GM23248 (cell line): ENCODE measurements around the gene NDNF. TPM values are rescaled to one million over a fixed set of nuclear protein-coding genes. Genes with fewer than 3 reads are reported as not detected.

Experiments used
- DNase-seq: peaks from one replicate; pipeline ENCODE4 v3.0.0-alpha.2; 2015
- H2AFZ ChIP-seq: fragments of 200-600 bp; sonication (generic); 2 replicates; pipeline ENCODE4 v1.6.1; 2016; ENCODE audit warnings: antibody characterized with exemption
- H3F3A ChIP-seq: fragments of 200-600 bp; sonication (generic); 2 replicates; pipeline ENCODE4 v1.6.1; 2016; ENCODE audit warnings: mild to moderate bottlenecking, antibody characterized with exemption, mixed run types; ENCODE audit not compliant: insufficient read depth
- H3K27ac ChIP-seq: fragments of 200-600 bp; sonication (generic); 2 replicates; pipeline ENCODE4 v1.5.1; 2016; ENCODE audit warnings: mild to moderate bottlenecking
- H3K27me3 ChIP-seq: fragments of 200-600 bp; sonication (generic); replicated peaks from 2 replicates; pipeline ENCODE4 v1.6.1; 2016; ENCODE audit warnings: mild to moderate bottlenecking; ENCODE audit not compliant: insufficient read depth
- H3K36me3 ChIP-seq: fragments of 200-600 bp; sonication (generic); 2 replicates; pipeline ENCODE4 v1.6.1; 2016; ENCODE audit warnings: low read depth, mild to moderate bottlenecking
- H3K4me1 ChIP-seq: fragments of 200-600 bp; sonication (generic); 2 replicates; pipeline ENCODE4 v1.6.1; 2016; ENCODE audit warnings: mild to moderate bottlenecking; ENCODE audit not compliant: insufficient read depth
- H3K4me2 ChIP-seq: fragments of 200-600 bp; sonication (generic); one replicate; pipeline ENCODE4 v1.6.1; 2016; ENCODE audit warnings: mild to moderate bottlenecking; ENCODE audit not compliant: unreplicated experiment
- H3K4me3 ChIP-seq: fragments of 200-600 bp; sonication (generic); 2 replicates; pipeline ENCODE4 v1.5.1; 2016; ENCODE audit warnings: mild to moderate bottlenecking
- H3K79me2 ChIP-seq: fragments of 200-600 bp; sonication (generic); 2 replicates; pipeline ENCODE4 v1.6.1; 2016; ENCODE audit warnings: mild to moderate bottlenecking; ENCODE audit not compliant: insufficient read depth
- H3K9ac ChIP-seq: fragments of 200-600 bp; sonication (generic); 2 replicates; pipeline ENCODE4 v1.6.1; 2016; ENCODE audit warnings: mild to moderate bottlenecking
- H3K9me2 ChIP-seq: fragments of 200-600 bp; sonication (generic); 2 replicates; pipeline ENCODE4 v1.6.1; 2016; ENCODE audit warnings: mixed run types, mild to moderate bottlenecking, moderate library complexity; ENCODE audit not compliant: insufficient read depth
- H3K9me3 ChIP-seq: fragments of 200-600 bp; sonication (generic); one replicate; pipeline ENCODE4 v1.6.1; 2017; ENCODE audit warnings: low read depth
- H4K20me1 ChIP-seq: fragments of 200-600 bp; sonication (generic); 2 replicates; pipeline ENCODE4 v1.6.0; 2016; ENCODE audit not compliant: insufficient read depth
- EZH2 ChIP-seq: fragments of 200-600 bp; sonication (generic); IDR thresholded peaks from 2 replicates; pipeline ENCODE4 v1.6.1; 2018; ENCODE audit warnings: antibody characterized with exemption, mild to moderate bottlenecking; ENCODE audit not compliant: insufficient read depth, poor library complexity, severe bottlenecking
- EZH2phosphoT487 ChIP-seq: fragments of 200-600 bp; sonication (generic); IDR thresholded peaks from 2 replicates; pipeline ENCODE4 v1.6.1; 2018; ENCODE audit warnings: antibody characterized with exemption, moderate library complexity, mild to moderate bottlenecking, low read depth; ENCODE audit not compliant: insufficient read depth
- WGBS, 2 experiments: methylation state at CpG; one replicate each; pipeline ENCODE4 v1.1.6; 2015 to 2017; ENCODE audit warnings: low lambda C conversion rate in 2 of 2, low coverage in 1 of 2; ENCODE audit errors: missing lambda C conversion rate in 2 of 2; 5-methylcytosine and 5-hydroxymethylcytosine counted together
- in situ Hi-C: fragments of 300-500 bp; cut with MboI; formaldehyde crosslinking; loops from 2 replicates; pipeline ENCODE4 v1.15.0; 2020
- polyA plus RNA-seq: library from polyadenylated mRNA; unstranded; fragments of >200 nt; fragmentation: Nextera tagmentation; extraction: Ambion mirVana; gene quantifications from 2 replicates; pipeline ENCODE4 v1.2.1, GENCODE V29; 2016
- total RNA-seq: library from RNA; depleted of rRNA; stranded (reverse); fragments of >200 nt; shearing (Covaris generic); gene quantifications from 2 replicates; pipeline ENCODE4 v1.2.3, GENCODE V29; 2014

Gene NDNF
- total and polyA plus RNA-seq, 2 experiments from 2014 or later = 3.1 to 3.4 TPM

GRCh38 chr4:121096629-121097028 lies 24.3 kb upstream of the NDNF start:
- Histone ChIP-seq H3K4me3 (no peak overlapping the region), H3K4me1 (peaks cover 11% of the 10 kb centered on the region), H3K9me2 (no peaks in the 10 kb centered on the region), H4K20me1 (no peaks in the 10 kb centered on the region), H3K27ac (peak overlapping the region; percentile 27), H3K9ac (peak overlapping the region; percentile 16), H3F3A (no peaks in the 10 kb centered on the region), H3K79me2 (no peaks in the 10 kb centered on the region), H3K4me2 (peak overlapping the region; percentile 31), H3K27me3 (no peaks in the 10 kb centered on the region), H2AFZ (peak overlapping the region; percentile 46), H3K9me3 (no peaks in the 10 kb centered on the region), H3K36me3 (no peaks in the 10 kb centered on the region)
- 8 to 16% methylated on average over 2 of the region's 2 CpGs for WGBS, 2 experiments
- peak; percentile 73 for DNase-seq
- in situ Hi-C loops = loop anchor here (10.0 to 25.0 kb wide), 2 partner anchors 384 to 1022 kb away; no protein-coding TSS in a partner anchor
- TF ChIP-seq EZH2phosphoT487 = no peak
- TF ChIP-seq EZH2 = no peak

DNA sequence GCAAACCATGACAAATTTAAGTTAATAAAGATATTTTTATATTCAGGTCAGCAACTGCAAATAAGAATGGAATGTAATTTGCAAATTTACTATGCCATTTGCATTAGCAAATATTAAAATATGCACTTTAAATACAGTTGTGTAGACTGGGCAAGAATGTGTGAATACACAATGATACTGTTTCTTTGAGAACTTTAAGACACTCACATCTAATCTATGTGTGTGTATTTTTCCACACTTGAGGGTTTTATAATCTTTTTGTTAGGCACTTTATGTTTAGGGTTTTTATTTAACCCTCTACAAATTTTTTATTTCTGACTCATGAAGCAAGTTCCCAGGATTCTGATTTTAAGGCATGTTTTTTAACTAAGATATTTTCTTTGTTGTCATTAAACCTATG lies 23.9 kb upstream of the NDNF start:
- TF ChIP-seq EZH2 (no peak), EZH2phosphoT487 (no peak)
- Histone ChIP-seq H4K20me1 (no peaks in the 10 kb centered on the region), H3K79me2 (no peaks in the 10 kb centered on the region), H3K4me1 (peaks cover 11% of the 10 kb centered on the region), H2AFZ (peak overlapping the region; percentile 46), H3K4me2 (peak overlapping the region; percentile 31), H3K27ac (peak overlapping the region; percentile 27), H3K36me3 (no peaks in the 10 kb centered on the region), H3K9me2 (no peaks in the 10 kb centered on the region), H3F3A (no peaks in the 10 kb centered on the region), H3K4me3 (no peak overlapping the region), H3K9ac (peak overlapping the region; percentile 16), H3K9me3 (no peaks in the 10 kb centered on the region), H3K27me3 (no peaks in the 10 kb centered on the region)
- peak; percentile 30 for DNase-seq
- in situ Hi-C loops = loop anchor here (10.0 to 25.0 kb wide), 2 partner anchors 384 to 1021 kb away; no protein-coding TSS in a partner anchor

- no peak overlapping the region for H3K27ac ChIP-seq
- no peaks in the 10 kb centered on the region for H3K27me3 ChIP-seq
- no peaks in the 10 kb centered on the region for H3K36me3 ChIP-seq
- H3K4me3 ChIP-seq = no peak overlapping the region
- no peak for DNase-seq
- in situ Hi-C loops = loop anchor here (10.0 to 25.0 kb wide), 2 partner anchors 382 to 1020 kb away; no protein-coding TSS in a partner anchor
- no peak overlapping the region for H2AFZ ChIP-seq
- TF ChIP-seq EZH2 (no peak), EZH2phosphoT487 (no peak)
- H4K20me1 ChIP-seq = no peaks in the 10 kb centered on the region
- 69 to 84% methylated on average over 3 of the region's 3 CpGs for WGBS, 2 experiments
- no peaks in the 10 kb centered on the region for H3K79me2 ChIP-seq
- no peaks in the 10 kb centered on the region for H3F3A ChIP-seq
- no peaks in the 10 kb centered on the region for H3K9me2 ChIP-seq
- H3K4me1 ChIP-seq = peaks cover 11% of the 10 kb centered on the region
- no peaks in the 10 kb centered on the region for H3K9me3 ChIP-seq
- H3K9ac ChIP-seq = no peak overlapping the region
- no peak overlapping the region for H3K4me2 ChIP-seq
These were observed 22.1 kb upstream of the NDNF start for GRCh38 chr4:121094297-121094966.

- Histone ChIP-seq H3K9me3 (no peaks in the 10 kb centered on the region), H3K9me2 (no peaks in the 10 kb centered on the region), H3K4me1 (peaks cover 11% of the 10 kb centered on the region), H2AFZ (no peak overlapping the region), H3K36me3 (no peaks in the 10 kb centered on the region), H4K20me1 (no peaks in the 10 kb centered on the region), H3K79me2 (no peaks in the 10 kb centered on the region), H3F3A (no peaks in the 10 kb centered on the region), H3K4me3 (no peak overlapping the region), H3K27ac (no peak overlapping the region), H3K4me2 (no peak overlapping the region), H3K9ac (no peak overlapping the region), H3K27me3 (no peaks in the 10 kb centered on the region)
- no peak for DNase-seq
- no peak for TF ChIP-seq EZH2
- TF ChIP-seq EZH2phosphoT487 = no peak
- in situ Hi-C loops = loop anchor here (10.0 to 25.0 kb wide), 2 partner anchors 381 to 1018 kb away; no protein-coding TSS in a partner anchor
These were observed 20.9 kb upstream of the NDNF start for GRCh38 chr4:121093261-121093660.

- Histone ChIP-seq H3K9me2 (no peaks in the 10 kb centered on the region), H3F3A (no peaks in the 10 kb centered on the region), H3K79me2 (no peaks in the 10 kb centered on the region), H3K4me1 (peaks cover 11% of the 10 kb centered on the region), H3K27ac (no peak overlapping the region), H3K9me3 (no peaks in the 10 kb centered on the region), H3K4me2 (no peak overlapping the region), H4K20me1 (no peaks in the 10 kb centered on the region), H3K36me3 (no peaks in the 10 kb centered on the region), H3K27me3 (no peaks in the 10 kb centered on the region), H3K9ac (no peak overlapping the region), H3K4me3 (no peak overlapping the region), H2AFZ (no peak overlapping the region)
- no peak for TF ChIP-seq EZH2phosphoT487
- TF ChIP-seq EZH2 = no peak
- DNase-seq = no peak
- in situ Hi-C loops = loop anchor here (10.0 to 25.0 kb wide), 2 partner anchors 380 to 1017 kb away; no protein-coding TSS in a partner anchor
These were observed 19.6 kb upstream of the NDNF start for GRCh38 chr4:121091941-121092340.
